Liver (tissue), 9 donors: Measurements from ENCODE around the gene DHRS4. TPM values are rescaled to one million over a fixed set of nuclear protein-coding genes. Genes with fewer than 3 reads are reported as not detected.
"Not testable (repeated sequence)": the region's sequence is repeated elsewhere in the genome, so short reads cannot be mapped to it uniquely, and the experiment has no call there.

Source experiments
- DNase-seq: peaks from one replicate; pipeline ENCODE4 v3.0.0-alpha.2; 2017; ENCODE audit warnings: low spot score
- H3K27ac ChIP-seq, 2 donors: one replicate each; pipeline ENCODE4 v1.7.0; 2013; ENCODE audit warnings: inconsistent platforms in 2 of 2, low read length in 2 of 2, control low read depth in 1 of 2, low read depth in 1 of 2, mild to moderate bottlenecking in 1 of 2
- H3K27me3 ChIP-seq, 4 donors: one replicate each; pipeline versions ENCODE4 v1.6.1 to v1.7.0; 2013; ENCODE audit warnings: low read length in 3 of 4, inconsistent platforms in 1 of 4, mild to moderate bottlenecking in 1 of 4, moderate library complexity in 1 of 4; ENCODE audit not compliant: control insufficient read depth in 4 of 4, insufficient read depth in 4 of 4
- H3K36me3 ChIP-seq, 4 donors: one replicate each; pipeline versions ENCODE4 v1.6.1 to v1.7.0; 2013; ENCODE audit warnings: low read length in 3 of 4, mild to moderate bottlenecking in 3 of 4, low read depth in 1 of 4, moderate library complexity in 1 of 4; ENCODE audit not compliant: control insufficient read depth in 4 of 4, insufficient read depth in 3 of 4
- H3K4me1 ChIP-seq, 4 donors: one replicate each; pipeline versions ENCODE4 v1.6.1 to v1.7.0; 2013; ENCODE audit warnings: low read length in 3 of 4, mild to moderate bottlenecking in 3 of 4, moderate library complexity in 1 of 4; ENCODE audit not compliant: control insufficient read depth in 4 of 4, insufficient read depth in 4 of 4
- H3K4me3 ChIP-seq, 3 donors: one replicate each; pipeline versions ENCODE4 v1.6.1 to v1.7.0; 2013; ENCODE audit warnings: low read length in 3 of 3, control low read depth in 1 of 3, low read depth in 1 of 3, mild to moderate bottlenecking in 1 of 3
- H3K9ac ChIP-seq, 2 donors: one replicate each; pipeline ENCODE4 v1.7.0; 2013; ENCODE audit warnings: low read length in 2 of 2, mild to moderate bottlenecking in 2 of 2, moderate library complexity in 2 of 2, control low read depth in 1 of 2, low read depth in 1 of 2
- H3K9me3 ChIP-seq, 4 donors: one replicate each; pipeline versions ENCODE4 v1.6.1 to v1.7.0; 2013; ENCODE audit warnings: low read length in 3 of 4; ENCODE audit not compliant: control insufficient read depth in 4 of 4
- EGR1 ChIP-seq, 2 donors: IDR thresholded peaks; 2 replicates each; pipeline ENCODE4 v1.6.1; 2016 to 2018; ENCODE audit warnings: antibody characterized with exemption in 2 of 2, low read depth in 2 of 2
- FOXA1 ChIP-seq: IDR thresholded peaks from 2 replicates; pipeline ENCODE4 v1.6.1; 2016; ENCODE audit warnings: antibody characterized with exemption
- FOXA2 ChIP-seq: IDR thresholded peaks from 2 replicates; pipeline ENCODE4 v1.6.1; 2016; ENCODE audit warnings: antibody characterized with exemption
- GABPA ChIP-seq, 2 donors: IDR thresholded peaks in 1 of 2; conservative IDR thresholded peaks in 1 of 2; 2 replicates each; pipeline ENCODE4 v1.6.1; 2016; ENCODE audit warnings: antibody characterized with exemption in 2 of 2, mild to moderate bottlenecking in 1 of 2, moderate library complexity in 1 of 2
- HNF4A ChIP-seq, 2 donors: conservative IDR thresholded peaks; 2 replicates each; pipeline ENCODE4 v1.6.1; 2016; ENCODE audit warnings: antibody characterized with exemption in 2 of 2, mild to moderate bottlenecking in 2 of 2
- JUND ChIP-seq, 2 donors: IDR thresholded peaks; 2 replicates each; pipeline ENCODE4 v1.6.1; 2016; ENCODE audit warnings: antibody characterized with exemption in 2 of 2
- NR2F2 ChIP-seq: IDR thresholded peaks from 2 replicates; pipeline ENCODE4 v1.6.1; 2016; ENCODE audit warnings: antibody characterized with exemption
- RAD21 ChIP-seq, 2 donors: IDR thresholded peaks; 2 replicates each; pipeline ENCODE4 v1.6.1; 2016; ENCODE audit warnings: antibody characterized with exemption in 2 of 2, mild to moderate bottlenecking in 2 of 2
- RXRA ChIP-seq, 2 donors: IDR thresholded peaks; 2 replicates each; pipeline ENCODE4 v1.6.1; 2017 to 2018; ENCODE audit warnings: antibody characterized with exemption in 2 of 2, mild to moderate bottlenecking in 1 of 2
- SP1 ChIP-seq: IDR thresholded peaks from 2 replicates; pipeline ENCODE4 v1.6.1; 2018; ENCODE audit warnings: antibody characterized with exemption, mild to moderate bottlenecking
- TAF1 ChIP-seq: conservative IDR thresholded peaks from 2 replicates; pipeline ENCODE4 v1.6.1; 2016; ENCODE audit warnings: antibody characterized with exemption, mild to moderate bottlenecking
- YY1 ChIP-seq: IDR thresholded peaks from 2 replicates; pipeline ENCODE4 v1.6.1; 2016; ENCODE audit warnings: antibody characterized with exemption, mild to moderate bottlenecking
- WGBS: extraction: QIAGEN DNeasy Blood & Tissue Kit; methylation state at CpG from one replicate; pipeline ENCODE4 v1.1.7; 2013; 5-methylcytosine and 5-hydroxymethylcytosine counted together
- polyA plus RNA-seq, 2 donors: library from polyadenylated mRNA; stranded (reverse) in 1 of 2; unstranded in 1 of 2; fragments of 200-250 nt in 1 of 2; fragments of >200 nt in 1 of 2; fragmentation: Nextera tagmentation in 1 of 2; extraction: Ambion mirVana in 1 of 2; gene quantifications; one replicate each; pipeline versions ENCODE4 v1.2.1 to v1.2.3, GENCODE V29; 2013 to 2015
- total RNA-seq, 2 donors: library from RNA; depleted of rRNA; stranded (reverse); fragments of >200 nt; gene quantifications; one replicate each; pipeline ENCODE4 v1.2.3, GENCODE V29; 2014
- TF ChIP-seq, protein P1 (sequence below): IDR thresholded peaks from 2 replicates; pipeline ENCODE4 v1.6.1; 2016; ENCODE audit warnings: antibody characterized with exemption
- TF ChIP-seq, protein P2 (sequence below): IDR thresholded peaks from 2 replicates; pipeline ENCODE4 v1.6.1; 2016; ENCODE audit warnings: antibody characterized with exemption
- TF ChIP-seq, protein P3 (sequence below): IDR thresholded peaks from 2 replicates; pipeline ENCODE4 v1.6.1; 2016; ENCODE audit warnings: antibody characterized with exemption
- TF ChIP-seq, protein P4 (sequence below): IDR thresholded peaks from 2 replicates; pipeline ENCODE4 v1.6.1; 2016; ENCODE audit warnings: antibody characterized with exemption, mild to moderate bottlenecking
- donor health status: healthy.
- donor health status: healthy.
- donor health status: healthy.
- donor health status: healthy.
- donor health status: healthy.

The DHRS4 gene
- total and polyA plus RNA-seq, 4 donors = 53.6 to 70.2 (median 61.5) TPM

GRCh38 chr14:23949069-23949468 lies 4.5 kb upstream of the DHRS4 start:
- H3K9ac ChIP-seq, H3K9me3 ChIP-seq, H3K36me3 ChIP-seq, H3K4me3 ChIP-seq, DNase-seq, H3K27me3 ChIP-seq, H3K27ac ChIP-seq: not testable (repeated sequence)
- WGBS = 81% methylated on average over 2 of the region's 2 CpGs
- peaks cover 0 to 36% (median 22%) of the 10 kb centered on the region in 4 donors for H3K4me1 ChIP-seq

- no peaks in the 10 kb centered on the region for H3K9me3 ChIP-seq
- no peak for DNase-seq
- no peak for TF ChIP-seq FOXA2
- no peak for TF ChIP-seq SP1
- TF ChIP-seq HNF4A (conservative IDR thresholded peaks at IDR 0.05) = peak; percentile 51 to 58
- TF ChIP-seq, protein P1, sequence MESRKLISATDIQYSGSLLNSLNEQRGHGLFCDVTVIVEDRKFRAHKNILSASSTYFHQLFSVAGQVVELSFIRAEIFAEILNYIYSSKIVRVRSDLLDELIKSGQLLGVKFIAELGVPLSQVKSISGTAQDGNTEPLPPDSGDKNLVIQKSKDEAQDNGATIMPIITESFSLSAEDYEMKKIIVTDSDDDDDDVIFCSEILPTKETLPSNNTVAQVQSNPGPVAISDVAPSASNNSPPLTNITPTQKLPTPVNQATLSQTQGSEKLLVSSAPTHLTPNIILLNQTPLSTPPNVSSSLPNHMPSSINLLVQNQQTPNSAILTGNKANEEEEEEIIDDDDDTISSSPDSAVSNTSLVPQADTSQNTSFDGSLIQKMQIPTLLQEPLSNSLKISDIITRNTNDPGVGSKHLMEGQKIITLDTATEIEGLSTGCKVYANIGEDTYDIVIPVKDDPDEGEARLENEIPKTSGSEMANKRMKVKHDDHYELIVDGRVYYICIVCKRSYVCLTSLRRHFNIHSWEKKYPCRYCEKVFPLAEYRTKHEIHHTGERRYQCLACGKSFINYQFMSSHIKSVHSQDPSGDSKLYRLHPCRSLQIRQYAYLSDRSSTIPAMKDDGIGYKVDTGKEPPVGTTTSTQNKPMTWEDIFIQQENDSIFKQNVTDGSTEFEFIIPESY = no peak
- no peak for TF ChIP-seq TAF1
- no peak for TF ChIP-seq YY1
- no peak for TF ChIP-seq RAD21 (IDR thresholded peaks at IDR 0.05)
- TF ChIP-seq RXRA (IDR thresholded peaks at IDR 0.05) = peak; percentile 25 to 44
- 55% methylated on average over 6 of the region's 6 CpGs for WGBS
- H3K4me1 ChIP-seq = peaks cover 3 to 37% (median 26%) of the 10 kb centered on the region in 4 donors
- no peak overlapping the region for H3K9ac ChIP-seq
- peaks cover 0 to under 1% (median under 1%) of the 10 kb centered on the region in 4 donors for H3K36me3 ChIP-seq
- no peaks in the 10 kb centered on the region for H3K27me3 ChIP-seq
- no peak overlapping the region for H3K4me3 ChIP-seq
- H3K27ac ChIP-seq = no peak overlapping the region
These were observed 3.0 kb upstream of the DHRS4 start for GRCh38 chr14:23950411-23951135.

- WGBS = 49% methylated on average over 3 of the region's 3 CpGs
- Histone ChIP-seq H3K4me1 (peaks cover 3 to 37% (median 26%) of the 10 kb centered on the region in 4 donors), H3K27ac (peak overlapping the region in 1 of 2 donors; percentile 67)
- H3K4me3 ChIP-seq, H3K27me3 ChIP-seq, DNase-seq, H3K36me3 ChIP-seq, H3K9me3 ChIP-seq, H3K9ac ChIP-seq: not testable (repeated sequence)
These were observed 2.5 kb upstream of the DHRS4 start for GRCh38 chr14:23951136-23951466.

- DNase-seq = no peak
- Histone ChIP-seq H3K4me1 (peaks cover 3 to 36% (median 25%) of the 10 kb centered on the region in 4 donors), H3K4me3 (peak overlapping the region in 1 of 3 donors; percentile 26), H3K27me3 (no peaks in the 10 kb centered on the region), H3K9me3 (no peaks in the 10 kb centered on the region), H3K36me3 (peaks cover 0 to 7% (median 3%) of the 10 kb centered on the region in 4 donors), H3K27ac (peak overlapping the region; percentile 57 to 67), H3K9ac (no peak overlapping the region)
- WGBS = 38% methylated on average over 8 of the region's 8 CpGs
- TF ChIP-seq FOXA2 = no peak
- no peak for TF ChIP-seq JUND (IDR thresholded peaks at IDR 0.05)
- TF ChIP-seq RAD21 (IDR thresholded peaks at IDR 0.05) = peak; percentile 11 to 44
- TF ChIP-seq, protein P2, sequence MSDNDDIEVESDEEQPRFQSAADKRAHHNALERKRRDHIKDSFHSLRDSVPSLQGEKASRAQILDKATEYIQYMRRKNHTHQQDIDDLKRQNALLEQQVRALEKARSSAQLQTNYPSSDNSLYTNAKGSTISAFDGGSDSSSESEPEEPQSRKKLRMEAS = no peak
- no peak for TF ChIP-seq EGR1 (IDR thresholded peaks at IDR 0.05; ENCODE audit: low read depth in 2 of 2)
- peak; percentile 46 for TF ChIP-seq TAF1
- TF ChIP-seq SP1 = peak; percentile 63
- TF ChIP-seq, protein P3, sequence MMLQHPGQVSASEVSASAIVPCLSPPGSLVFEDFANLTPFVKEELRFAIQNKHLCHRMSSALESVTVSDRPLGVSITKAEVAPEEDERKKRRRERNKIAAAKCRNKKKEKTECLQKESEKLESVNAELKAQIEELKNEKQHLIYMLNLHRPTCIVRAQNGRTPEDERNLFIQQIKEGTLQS = no peak
- no peak for TF ChIP-seq NR2F2
- TF ChIP-seq YY1 = peak; percentile 31
- no peak for TF ChIP-seq FOXA1
- TF ChIP-seq GABPA (IDR thresholded peaks at IDR 0.05 in 1 of 2, conservative IDR thresholded peaks at IDR 0.05 in 1 of 2) = no peak
- peak; percentile 60 to 64 for TF ChIP-seq HNF4A (conservative IDR thresholded peaks at IDR 0.05)
- TF ChIP-seq, protein P4, sequence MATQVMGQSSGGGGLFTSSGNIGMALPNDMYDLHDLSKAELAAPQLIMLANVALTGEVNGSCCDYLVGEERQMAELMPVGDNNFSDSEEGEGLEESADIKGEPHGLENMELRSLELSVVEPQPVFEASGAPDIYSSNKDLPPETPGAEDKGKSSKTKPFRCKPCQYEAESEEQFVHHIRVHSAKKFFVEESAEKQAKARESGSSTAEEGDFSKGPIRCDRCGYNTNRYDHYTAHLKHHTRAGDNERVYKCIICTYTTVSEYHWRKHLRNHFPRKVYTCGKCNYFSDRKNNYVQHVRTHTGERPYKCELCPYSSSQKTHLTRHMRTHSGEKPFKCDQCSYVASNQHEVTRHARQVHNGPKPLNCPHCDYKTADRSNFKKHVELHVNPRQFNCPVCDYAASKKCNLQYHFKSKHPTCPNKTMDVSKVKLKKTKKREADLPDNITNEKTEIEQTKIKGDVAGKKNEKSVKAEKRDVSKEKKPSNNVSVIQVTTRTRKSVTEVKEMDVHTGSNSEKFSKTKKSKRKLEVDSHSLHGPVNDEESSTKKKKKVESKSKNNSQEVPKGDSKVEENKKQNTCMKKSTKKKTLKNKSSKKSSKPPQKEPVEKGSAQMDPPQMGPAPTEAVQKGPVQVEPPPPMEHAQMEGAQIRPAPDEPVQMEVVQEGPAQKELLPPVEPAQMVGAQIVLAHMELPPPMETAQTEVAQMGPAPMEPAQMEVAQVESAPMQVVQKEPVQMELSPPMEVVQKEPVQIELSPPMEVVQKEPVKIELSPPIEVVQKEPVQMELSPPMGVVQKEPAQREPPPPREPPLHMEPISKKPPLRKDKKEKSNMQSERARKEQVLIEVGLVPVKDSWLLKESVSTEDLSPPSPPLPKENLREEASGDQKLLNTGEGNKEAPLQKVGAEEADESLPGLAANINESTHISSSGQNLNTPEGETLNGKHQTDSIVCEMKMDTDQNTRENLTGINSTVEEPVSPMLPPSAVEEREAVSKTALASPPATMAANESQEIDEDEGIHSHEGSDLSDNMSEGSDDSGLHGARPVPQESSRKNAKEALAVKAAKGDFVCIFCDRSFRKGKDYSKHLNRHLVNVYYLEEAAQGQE = peak; percentile 39
- TF ChIP-seq RXRA (IDR thresholded peaks at IDR 0.05) = peak in 1 of 2 donors; percentile 59
These were observed 1.9 kb upstream of the DHRS4 start for GRCh38 chr14:23951590-23952201.
